GM06990 (cell line): ENCODE data around the gene FER.

Experiments
- DNase-seq: peaks from one replicate; pipeline ENCODE4 v3.0.0-alpha.2; 2011; ENCODE audit not compliant: insufficient read length; ENCODE audit errors: extremely low read depth
- H3K27me3 ChIP-seq: replicated peaks from 2 replicates; pipeline ENCODE4 v1.6.0; 2011; ENCODE audit warnings: low read length; ENCODE audit not compliant: control insufficient read depth, insufficient read depth
- H3K36me3 ChIP-seq: 2 replicates; pipeline ENCODE4 v1.5.1; 2011; ENCODE audit warnings: low read length; ENCODE audit not compliant: control insufficient read depth, insufficient read depth
- H3K4me3 ChIP-seq: replicated peaks from 2 replicates; pipeline ENCODE4 v1.5.1; 2011; ENCODE audit warnings: low read depth, mild to moderate bottlenecking, control low read depth, low read length
- TF ChIP-seq, protein P1 (sequence below): IDR thresholded peaks from 2 replicates; pipeline ENCODE4 v1.5.1; 2011; ENCODE audit warnings: low read length, control low read depth, mild to moderate bottlenecking, inconsistent platforms; ENCODE audit not compliant: insufficient read depth, poor library complexity, severe bottlenecking

FER gene

DNA sequence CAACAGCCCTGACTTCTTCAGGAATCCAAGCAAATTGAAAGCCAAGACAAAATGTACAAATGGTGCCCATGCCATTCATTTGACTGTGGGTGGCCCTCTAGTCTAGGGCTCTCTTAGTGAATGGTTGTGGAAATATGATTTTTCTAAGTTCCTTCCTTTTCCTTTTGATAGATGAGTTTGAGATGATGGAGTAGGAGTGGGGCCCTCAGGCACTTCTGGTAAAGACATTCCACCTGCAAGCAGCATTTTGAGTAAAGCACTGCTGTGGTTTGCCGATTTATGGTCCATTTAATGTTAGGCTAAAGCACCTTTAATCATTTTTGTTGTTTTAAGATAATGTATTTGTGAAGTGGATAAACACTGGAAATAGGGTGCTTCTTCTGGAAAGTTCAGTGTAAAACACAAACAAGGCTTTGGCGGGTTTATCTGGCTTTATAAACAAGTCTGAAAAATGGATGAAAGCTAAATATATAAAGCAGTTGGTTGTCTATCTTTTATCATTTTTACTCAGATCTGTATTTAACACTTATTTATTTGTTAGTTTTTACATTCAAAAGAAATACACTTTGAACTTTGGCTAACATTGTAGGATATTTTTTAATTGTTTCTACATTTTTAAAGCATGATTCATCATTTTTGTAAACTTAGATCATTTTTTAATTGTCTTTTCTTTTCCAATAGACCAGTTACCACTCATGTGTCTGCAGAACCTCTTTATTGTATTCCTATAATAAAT lies 448.6 kb downstream of the FER start:
- no peak overlapping the region for H3K4me3 ChIP-seq
- DNase-seq, result no peak
- TF ChIP-seq, protein P1, sequence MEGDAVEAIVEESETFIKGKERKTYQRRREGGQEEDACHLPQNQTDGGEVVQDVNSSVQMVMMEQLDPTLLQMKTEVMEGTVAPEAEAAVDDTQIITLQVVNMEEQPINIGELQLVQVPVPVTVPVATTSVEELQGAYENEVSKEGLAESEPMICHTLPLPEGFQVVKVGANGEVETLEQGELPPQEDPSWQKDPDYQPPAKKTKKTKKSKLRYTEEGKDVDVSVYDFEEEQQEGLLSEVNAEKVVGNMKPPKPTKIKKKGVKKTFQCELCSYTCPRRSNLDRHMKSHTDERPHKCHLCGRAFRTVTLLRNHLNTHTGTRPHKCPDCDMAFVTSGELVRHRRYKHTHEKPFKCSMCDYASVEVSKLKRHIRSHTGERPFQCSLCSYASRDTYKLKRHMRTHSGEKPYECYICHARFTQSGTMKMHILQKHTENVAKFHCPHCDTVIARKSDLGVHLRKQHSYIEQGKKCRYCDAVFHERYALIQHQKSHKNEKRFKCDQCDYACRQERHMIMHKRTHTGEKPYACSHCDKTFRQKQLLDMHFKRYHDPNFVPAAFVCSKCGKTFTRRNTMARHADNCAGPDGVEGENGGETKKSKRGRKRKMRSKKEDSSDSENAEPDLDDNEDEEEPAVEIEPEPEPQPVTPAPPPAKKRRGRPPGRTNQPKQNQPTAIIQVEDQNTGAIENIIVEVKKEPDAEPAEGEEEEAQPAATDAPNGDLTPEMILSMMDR, result no peak

DNA sequence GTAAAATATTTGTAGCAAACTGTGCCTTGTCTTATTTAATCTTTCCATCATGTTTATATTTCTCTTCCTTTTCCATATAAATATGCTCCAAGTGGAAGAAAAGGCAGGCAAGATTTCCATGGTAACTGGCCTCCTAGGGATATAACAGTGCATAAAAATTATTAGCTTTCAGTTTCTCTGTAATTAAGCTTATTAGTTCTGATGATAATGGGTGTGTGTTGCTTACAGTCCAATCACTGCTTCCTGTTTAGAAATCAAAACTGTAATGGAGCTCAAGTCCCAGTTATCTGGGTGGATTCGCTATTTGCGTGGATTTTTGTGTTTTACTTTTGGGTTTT lies 449.1 kb downstream of the FER start:
- Histone ChIP-seq H3K27me3 (no peaks in the 10 kb centered on the region), H3K4me3 (no peak overlapping the region), H3K36me3 (no peaks in the 10 kb centered on the region)
- TF ChIP-seq, protein P1, result no peak
- DNase-seq, result no peak

More for the DNA sequence above, 448.6 kb downstream of the FER start:
- H3K36me3 ChIP-seq, result no peaks in the 10 kb centered on the region
- no peaks in the 10 kb centered on the region for H3K27me3 ChIP-seq

DNA sequence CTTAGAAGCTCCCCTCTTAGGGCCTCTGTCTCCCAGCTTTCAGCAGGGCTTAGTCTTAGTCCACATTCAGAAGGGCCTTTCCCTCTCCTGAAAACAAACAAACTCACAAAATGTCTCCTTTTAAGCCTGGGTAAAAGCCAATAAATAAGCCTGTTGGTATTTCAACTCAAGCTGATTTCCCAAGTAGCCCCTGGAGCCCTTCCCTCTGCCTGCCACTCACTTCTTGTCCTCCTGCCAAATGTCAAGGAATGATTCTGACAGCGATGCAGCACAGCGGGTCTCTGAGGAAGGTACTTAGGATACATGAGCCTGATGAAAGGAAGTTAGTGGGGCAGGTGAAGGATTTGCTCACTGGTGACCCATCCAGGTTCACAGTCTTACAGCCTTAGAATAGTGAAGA lies 451.6 kb downstream of the FER start:
- TF ChIP-seq, protein P1, result no peak
- H3K27me3 ChIP-seq, result no peaks in the 10 kb centered on the region
- DNase-seq, result no peak
- no peak overlapping the region for H3K4me3 ChIP-seq
- no peaks in the 10 kb centered on the region for H3K36me3 ChIP-seq

DNA sequence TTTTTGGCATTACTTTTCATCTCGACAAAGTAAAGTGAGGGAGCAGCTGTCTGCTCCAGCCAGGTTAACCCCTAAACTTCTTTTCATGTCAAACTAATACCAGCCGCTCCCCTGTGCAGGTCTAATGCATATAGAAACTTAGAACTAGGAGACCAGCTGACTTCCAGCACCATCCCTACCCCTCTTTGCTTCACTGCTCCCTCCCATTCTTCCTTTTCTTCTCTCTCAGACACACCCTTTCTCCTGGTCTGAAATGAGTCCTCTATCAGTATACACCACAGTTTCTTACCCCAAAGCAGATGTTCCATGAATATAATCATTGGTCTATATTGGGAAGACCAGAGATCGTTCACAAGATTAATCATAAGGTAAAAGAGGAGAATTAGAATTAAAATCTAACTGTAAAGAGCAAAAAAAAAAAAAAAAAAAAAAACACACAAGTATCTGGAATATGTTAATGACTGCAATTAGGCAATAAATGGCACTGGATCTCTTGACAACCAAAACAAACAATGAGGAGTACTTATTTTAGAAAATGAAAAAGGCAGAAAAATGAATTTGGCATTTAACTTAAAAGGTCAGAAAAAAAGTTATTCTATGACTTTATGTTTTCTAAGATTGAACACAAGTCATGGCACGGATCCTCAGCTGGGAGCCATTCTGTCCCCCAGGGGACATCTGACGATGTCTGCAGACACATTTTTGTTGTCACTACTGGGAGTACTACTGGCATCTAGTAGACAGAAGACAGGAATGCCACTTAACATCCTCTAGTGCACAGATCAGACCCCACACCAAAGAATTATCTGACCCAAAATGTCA lies 452.3 kb downstream of the FER start:
- H3K36me3 ChIP-seq, result no peaks in the 10 kb centered on the region
- DNase-seq, result no peak
- TF ChIP-seq, protein P1, result no peak
- H3K27me3 ChIP-seq, result no peaks in the 10 kb centered on the region
- no peak overlapping the region for H3K4me3 ChIP-seq

DNA sequence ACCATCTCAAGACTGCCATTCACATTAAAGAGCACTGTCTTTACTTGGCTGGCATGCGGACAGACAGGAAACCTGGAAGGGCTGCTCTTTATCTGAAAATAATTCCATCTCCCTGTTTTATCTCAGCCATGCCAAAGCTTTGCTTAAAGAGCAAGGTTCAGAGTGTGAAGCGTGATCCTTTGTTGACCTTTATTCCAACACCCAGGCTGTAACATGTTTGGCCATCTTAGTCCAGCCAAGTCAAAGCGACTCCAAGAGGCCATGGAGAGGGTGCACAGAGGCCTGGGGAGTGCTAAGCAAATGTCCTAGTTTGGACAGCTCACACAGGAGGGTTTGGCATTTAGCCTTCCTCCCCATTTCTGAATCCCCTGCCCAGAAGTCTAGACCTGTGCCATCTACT lies 467.3 kb downstream of the FER start:
- TF ChIP-seq, protein P1, result no peak
- Histone ChIP-seq H3K27me3 (no peaks in the 10 kb centered on the region), H3K4me3 (no peak overlapping the region), H3K36me3 (no peaks in the 10 kb centered on the region)
- DNase-seq, result no peak
